GM12874 (cell line): ENCODE results near the gene VPS29.

ENCODE experiments used
- CTCF ChIP-seq: IDR thresholded peaks from 2 replicates; pipeline ENCODE4 v1.5.1; 2011; ENCODE audit warnings: low read depth, mild to moderate bottlenecking, control low read depth, low read length, moderate library complexity; ENCODE audit not compliant: insufficient read depth

Gene VPS29

DNA sequence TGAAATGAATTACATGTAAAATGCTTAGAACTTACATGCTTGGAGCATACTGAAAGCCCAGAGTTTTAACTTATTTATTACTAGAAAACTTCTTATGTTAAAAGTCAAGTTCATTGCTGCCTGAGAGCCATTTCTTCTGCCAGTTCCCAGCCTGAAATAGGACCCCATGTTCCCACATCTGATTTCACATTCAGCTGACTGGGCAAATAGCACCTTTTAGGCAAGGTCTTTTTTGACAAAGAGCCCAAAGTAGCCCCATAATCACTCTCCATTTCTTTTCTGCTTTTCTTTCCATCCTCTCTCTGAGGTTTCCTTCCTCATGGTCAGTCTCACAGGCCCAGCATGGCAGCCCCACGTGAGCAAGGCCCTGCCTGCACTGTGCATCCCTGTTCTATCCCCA, 50.6 kb downstream of the VPS29 start:
- no peak for TF ChIP-seq CTCF

- TF ChIP-seq CTCF, result peak; percentile 96
Observed at GRCh38 chr12:110449799-110450497, 52.0 kb downstream of the VPS29 start, which contains the start of gene ARPC3. Gene ARPC3 (minus strand): TSS chr12:110450337. CDS start chr12:110450260, 77 bp downstream.

GRCh38 chr12:110444455-110444854, 57.5 kb downstream of the VPS29 start:
- TF ChIP-seq CTCF, result no peak
